HepG2 (cell line): ENCODE measurements around the gene PAK2. TPM values are rescaled to one million over a fixed set of nuclear protein-coding genes. Genes with fewer than 3 reads are reported as not detected.

Experiments
- ATAC-seq: fragments of 200-7000 bp; cut with Tn5 transposase; 3 replicates; pipeline ENCODE4 v1.9.1; 2020; ENCODE audit warnings: mild to moderate bottlenecking, moderate library complexity
- BruUV-seq: library from RNA; stranded (reverse); fragments of 400-500 nt; replicated peaks from 2 replicates; lab custom pipeline; 2021; lab: Mats Ljungman, UMichigan
- CTCF ChIA-PET: fragments of 300-600 bp; formaldehyde crosslinking; extraction: SDS; loops from one replicate; lab custom pipeline; 2021; ENCODE audit warnings: low total read pairs, inconsistent platforms, low intra/inter-chr PET ratio; lab: Yijun Ruan, JAX
- POLR2A ChIA-PET: fragments of 350-600 bp; sonication (Branson Sonifier 250); formaldehyde crosslinking; loops from one replicate; lab custom pipeline; 2020; ENCODE audit warnings: antibody characterized with exemption, inconsistent platforms; lab: Yijun Ruan, JAX
- DNase-seq: peaks from one replicate; pipeline ENCODE4 v3.0.0-alpha.2; 2015; ENCODE audit warnings: low spot score
- FAIRE-seq: peaks from 3 replicates; lab custom pipeline; 2011; peaks lifted over from hg19 to GRCh38; lab: Jason Lieb, UNC
- H2AFZ ChIP-seq: one replicate; pipeline ENCODE4 v1.6.1; 2011; ENCODE audit warnings: low read length, inconsistent platforms
- H3K27ac ChIP-seq: fragments of 300-600 bp; 3 replicates; pipeline ENCODE4 v1.8.0; 2011; ENCODE audit warnings: mixed run types, mild to moderate bottlenecking, mixed read lengths, low read length, inconsistent platforms; ENCODE audit not compliant: insufficient read depth; ENCODE audit errors: extremely low read length
- H3K27me3 ChIP-seq, 2 experiments: fragments of 200-600 bp in 1 of 2; 2 replicates in 1 of 2; 3 replicates in 1 of 2; pipeline versions ENCODE4 v1.6.0 to v1.8.0; 2011; ENCODE audit warnings: low read length in 2 of 2, mild to moderate bottlenecking in 2 of 2, moderate library complexity in 2 of 2, inconsistent platforms in 1 of 2; ENCODE audit not compliant: insufficient read depth in 2 of 2, control insufficient read depth in 1 of 2
- H3K36me3 ChIP-seq, 2 experiments: fragments of 200-600 bp in 1 of 2; replicated peaks in 1 of 2; 2 replicates in 1 of 2; 3 replicates in 1 of 2; pipeline versions ENCODE4 v1.5.1 to v1.8.0; 2011; ENCODE audit warnings: low read length in 2 of 2, inconsistent platforms in 1 of 2; ENCODE audit not compliant: insufficient read depth in 2 of 2, control insufficient read depth in 1 of 2
- H3K4me1 ChIP-seq: 2 replicates; pipeline ENCODE4 v1.5.1; 2012; ENCODE audit warnings: low read length, inconsistent platforms; ENCODE audit not compliant: insufficient read depth
- H3K4me2 ChIP-seq: 2 replicates; pipeline ENCODE4 v1.6.0; 2011; ENCODE audit warnings: low read depth, low read length, inconsistent platforms
- H3K4me3 ChIP-seq, 3 experiments: fragments of 200-600 bp in 1 of 3; sonication (generic), shearing (Covaris generic) in 1 of 3; replicated peaks in 1 of 3; 2 replicates each; pipeline ENCODE4 v1.5.1; 2011 to 2016; ENCODE audit warnings: low read length in 3 of 3, inconsistent platforms in 2 of 3, low read depth in 2 of 3, mild to moderate bottlenecking in 2 of 3, control low read depth in 1 of 3, mixed read lengths in 1 of 3; ENCODE audit not compliant: insufficient read depth in 1 of 3
- H3K79me2 ChIP-seq: one replicate; pipeline ENCODE4 v1.6.1; 2011; ENCODE audit warnings: low read length, inconsistent platforms; ENCODE audit not compliant: insufficient read depth
- H3K9ac ChIP-seq: 2 replicates; pipeline ENCODE4 v1.6.0; 2011; ENCODE audit warnings: mild to moderate bottlenecking, low read depth, low read length, inconsistent platforms; ENCODE audit not compliant: insufficient read depth
- H3K9me3 ChIP-seq: 2 replicates; pipeline ENCODE4 v1.5.1; 2012; ENCODE audit warnings: mild to moderate bottlenecking, low read length
- H4K20me1 ChIP-seq: 2 replicates; pipeline ENCODE4 v1.6.0; 2011; ENCODE audit warnings: inconsistent platforms, mild to moderate bottlenecking, low read length, moderate library complexity; ENCODE audit not compliant: insufficient read depth
- HNRNPL ChIP-seq: fragments of 200-400 bp; formaldehyde crosslinking; IDR thresholded peaks from 2 replicates; pipeline ENCODE4 v1.6.1; 2017; ENCODE audit warnings: mild to moderate bottlenecking, low read depth, low read length
- KDM3A ChIP-seq: IDR thresholded peaks from 2 replicates; pipeline ENCODE4 v1.6.1; 2018; ENCODE audit warnings: low read depth, missing compliant biosample characterization
- PCBP1 ChIP-seq: fragments of 200-400 bp; formaldehyde crosslinking; IDR thresholded peaks from 2 replicates; pipeline ENCODE4 v1.6.1; 2017; ENCODE audit warnings: mild to moderate bottlenecking, low read depth, low read length, borderline replicate concordance
- ZNF839 ChIP-seq: sonication (generic); formaldehyde crosslinking; IDR thresholded peaks from 2 replicates; pipeline ENCODE4 v1.4.0; 2020; ENCODE audit warnings: missing genetic modification reagents, mild to moderate bottlenecking, borderline replicate concordance
- WGBS: methylation state at CpG from one replicate; pipeline ENCODE4 v1.1.6; 2017; ENCODE audit warnings: low lambda C conversion rate; 5-methylcytosine and 5-hydroxymethylcytosine counted together
- in situ Hi-C: cut with HindIII; loops from 2 replicates; pipeline ENCODE4 v1.10.0; 2017; ENCODE audit warnings: low pct_unique_long_range_greater_than_20kb; ENCODE audit not compliant: extremely low pct_ligation_motif_present
- intact Hi-C: fragments of 100-400 bp; cut with micrococcal nuclease; formaldehyde crosslinking; loops from one replicate; pipeline ENCODE4 v1.10.0; 2022; ENCODE audit not compliant: unreplicated experiment
- polyA plus RNA-seq, 8 experiments: library from polyadenylated mRNA; depleted of rRNA in 3 of 8; stranded (reverse) in 7 of 8; unstranded in 1 of 8; fragments of >200 nt; fragmentation: Illumina TruSeq in 4 of 8; extraction: Trizol in 4 of 8; gene quantifications; 2 replicates each; pipeline versions ENCODE4 v1.2.1 to v1.2.3, GENCODE V29; 2011 to 2016; ENCODE audit warnings: low read depth in 4 of 8, missing spikeins in 1 of 8, mixed read lengths in 1 of 8; ENCODE audit not compliant: insufficient read depth in 1 of 8
- total RNA-seq, 5 experiments: library from RNA; depleted of rRNA; stranded (reverse); fragments of >200 nt; fragmentation: Illumina TruSeq; extraction: Trizol; gene quantifications; 2 replicates each; pipeline ENCODE4 v1.2.3, GENCODE V29; 2016; ENCODE audit warnings: low read depth in 1 of 5

Gene PAK2
- total and polyA plus RNA-seq, 2 of the 13 experiments (the other 11 are each of a cell fraction or from before 2014, with no cell fraction given): 23.0 to 24.7 TPM

DNA sequence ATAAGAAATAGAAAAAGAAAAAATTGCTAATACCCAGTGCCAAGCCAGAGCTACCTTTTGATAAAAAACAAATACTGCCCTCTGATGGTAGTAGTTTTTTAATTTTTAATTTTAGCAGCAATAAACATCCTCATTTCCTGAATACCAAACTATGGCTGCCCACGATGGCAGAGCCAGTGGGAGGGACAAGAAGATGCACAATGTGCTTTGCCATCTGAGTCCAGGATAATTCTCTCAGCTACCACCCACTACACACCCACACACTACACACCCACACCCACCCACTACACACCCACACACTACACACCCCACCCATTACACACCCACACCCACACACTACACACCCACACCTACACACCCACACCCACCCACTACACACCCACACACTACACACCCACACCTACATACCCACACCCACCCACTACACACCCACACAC is 45.4 kb upstream of the PAK2 start:
- Histone ChIP-seq H3K27me3 (peaks cover 0 to 11% of the 10 kb centered on the region in 2 experiments; a peak in 2 of 5 replicates), H3K4me3 (no peak overlapping the region), H2AFZ (no peak overlapping the region), H4K20me1 (no peaks in the 10 kb centered on the region), H3K79me2 (no peaks in the 10 kb centered on the region), H3K9me3 (no peaks in the 10 kb centered on the region), H3K4me1 (no peaks in the 10 kb centered on the region), H3K9ac (no peak overlapping the region), H3K36me3 (no peaks in the 10 kb centered on the region), H3K27ac (no peak overlapping the region), H3K4me2 (no peak overlapping the region)
- no TSS peak for BruUV-seq
- ChIA-PET CTCF (no interaction called here), POLR2A (no interaction called here)
- intact Hi-C loops (no loop called here), in situ Hi-C loops (no loop called here)
- WGBS: 0% methylated on average over 1 of the region's 1 CpG
- DNase-seq (no peak), ATAC-seq (no peak), FAIRE-seq (no peak)
- TF ChIP-seq ZNF839 (CRISPR knock-in tag) (no peak), HNRNPL (0 out of 2 replicates have a peak, but pooled peaks have one; percentile 9)

DNA sequence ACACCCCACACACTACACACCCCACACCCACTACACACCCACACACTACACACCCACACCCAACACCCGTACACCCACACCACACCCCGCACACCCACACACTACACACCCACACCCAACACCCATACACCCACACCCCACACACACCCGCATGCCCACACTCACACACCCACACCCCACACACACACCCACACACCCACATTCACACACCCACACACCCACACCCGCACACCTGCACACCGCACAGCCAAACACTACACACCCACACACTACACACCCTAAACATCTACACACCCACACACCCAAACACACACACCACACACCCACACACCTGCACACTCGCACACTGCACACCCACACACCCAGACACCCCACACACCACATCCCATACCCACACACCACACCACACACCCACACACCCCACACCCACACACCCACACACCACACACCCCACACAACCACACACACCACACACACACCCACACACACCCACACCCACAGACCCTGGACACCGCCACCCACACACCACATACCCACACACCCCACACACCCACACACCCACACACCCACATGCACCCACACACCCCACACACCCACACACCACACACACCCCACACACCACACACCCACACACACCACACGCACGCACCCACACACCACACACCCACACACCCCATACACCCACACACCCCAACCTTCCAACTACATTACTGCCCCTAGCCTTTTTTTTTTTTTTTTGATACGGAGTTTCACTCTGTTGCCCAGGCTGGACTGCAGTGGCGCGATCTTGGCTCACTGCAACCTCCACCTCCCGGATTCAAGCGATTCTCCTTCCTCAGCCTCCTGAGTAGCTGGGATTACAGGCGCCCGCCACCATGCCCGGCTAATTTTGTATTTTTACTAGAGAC is 44.5 kb upstream of the PAK2 start:
- H3K4me1 ChIP-seq: no peaks in the 10 kb centered on the region
- in situ Hi-C loops: no loop called here
- TF ChIP-seq HNRNPL (peak; percentile 43; the same call in 1 of the 2 replicates), KDM3A (CRISPR knock-in tag) (no peak), PCBP1 (0 out of 2 replicates have a peak, but pooled peaks have one; percentile 42)
- TF ChIP-seq, all 625 proteins: peak for 2
- BruUV-seq: no TSS peak
- H2AFZ ChIP-seq: no peak overlapping the region
- peaks cover 0 to 11% of the 10 kb centered on the region in 2 experiments; a peak in 2 of 5 replicates for H3K27me3 ChIP-seq
- 88% methylated on average over 17 of the region's 17 CpGs for WGBS
- ChIA-PET CTCF (no interaction called here), POLR2A (no interaction called here)
- H3K27ac ChIP-seq: no peak overlapping the region
- no peaks in the 10 kb centered on the region for H4K20me1 ChIP-seq
- no peaks in the 10 kb centered on the region for H3K79me2 ChIP-seq
- no peak overlapping the region for H3K9ac ChIP-seq
- ATAC-seq (no peak), FAIRE-seq (no peak), DNase-seq (no peak)
- intact Hi-C loops: no loop called here
- H3K36me3 ChIP-seq: no peaks in the 10 kb centered on the region
- H3K4me2 ChIP-seq: no peak overlapping the region
- H3K4me3 ChIP-seq: no peak overlapping the region
- H3K9me3 ChIP-seq: no peaks in the 10 kb centered on the region
